HEK293T (cell line): Measurements from ENCODE around the gene KRTAP5-9.
"Not testable (repeated sequence)": the region's sequence is repeated elsewhere in the genome, so short reads cannot be mapped to it uniquely, and the experiment has no call there.

Experiments used
- CTCF ChIA-PET: fragments of 350-600 bp; formaldehyde crosslinking; extraction: SDS; loops from one replicate; lab custom pipeline; 2021; ENCODE audit warnings: antibody characterized with exemption, inconsistent platforms; lab: Yijun Ruan, JAX
- POLR2A ChIA-PET: fragments of 350-600 bp; formaldehyde crosslinking; extraction: SDS; loops from one replicate; lab custom pipeline; 2020; ENCODE audit warnings: antibody characterized with exemption, inconsistent platforms; lab: Yijun Ruan, JAX
- DNase-seq: peaks from one replicate; pipeline ENCODE4 v3.0.0; 2012; ENCODE audit warnings: mixed read lengths; ENCODE audit errors: extremely low spot score
- ARNT ChIP-seq: fragments of 450-650 bp; IDR thresholded peaks from 2 replicates; pipeline ENCODE4 v1.6.1; 2017; ENCODE audit warnings: mild to moderate bottlenecking
- BHLHE40 ChIP-seq: fragments of 450-650 bp; IDR thresholded peaks from 2 replicates; pipeline ENCODE4 v1.6.1; 2016; ENCODE audit warnings: mild to moderate bottlenecking, moderate library complexity, borderline replicate concordance
- CTBP1 ChIP-seq: fragments of 450-650 bp; IDR thresholded peaks from 2 replicates; pipeline ENCODE4 v1.6.1; 2016; ENCODE audit warnings: borderline replicate concordance
- ELF4 ChIP-seq: fragments of 450-650 bp; IDR thresholded peaks from 2 replicates; pipeline ENCODE4 v1.6.1; 2017; ENCODE audit warnings: antibody characterized with exemption
- FOXA1 ChIP-seq: fragments of 450-650 bp; IDR thresholded peaks from 2 replicates; pipeline ENCODE4 v1.6.1; 2016; ENCODE audit warnings: mild to moderate bottlenecking
- FOXK2 ChIP-seq: fragments of 450-650 bp; IDR thresholded peaks from 2 replicates; pipeline ENCODE4 v1.6.1; 2016; ENCODE audit warnings: mild to moderate bottlenecking
- FOXM1 ChIP-seq: fragments of 450-650 bp; IDR thresholded peaks from 2 replicates; pipeline ENCODE4 v1.6.1; 2017; ENCODE audit warnings: mild to moderate bottlenecking, borderline replicate concordance
- HDGF ChIP-seq: fragments of 450-650 bp; IDR thresholded peaks from 2 replicates; pipeline ENCODE4 v1.6.1; 2017; ENCODE audit warnings: antibody characterized with exemption, borderline replicate concordance
- L3MBTL2 ChIP-seq: fragments of 450-650 bp; conservative IDR thresholded peaks from 2 replicates; pipeline ENCODE4 v1.6.1; 2016; ENCODE audit warnings: mild to moderate bottlenecking
- LEF1 ChIP-seq: fragments of 450-650 bp; IDR thresholded peaks from 2 replicates; pipeline ENCODE4 v1.6.1; 2017; ENCODE audit warnings: mild to moderate bottlenecking, borderline replicate concordance
- NFRKB ChIP-seq: fragments of 450-650 bp; IDR thresholded peaks from 2 replicates; pipeline ENCODE4 v1.6.1; 2016; ENCODE audit warnings: mild to moderate bottlenecking, moderate library complexity
- PKNOX1 ChIP-seq: fragments of 450-650 bp; IDR thresholded peaks from 2 replicates; pipeline ENCODE4 v1.6.1; 2016
- SP1 ChIP-seq: fragments of 450-650 bp; IDR thresholded peaks from 2 replicates; pipeline ENCODE4 v1.6.1; 2017
- SUZ12 ChIP-seq: fragments of 450-650 bp; IDR thresholded peaks from 2 replicates; pipeline ENCODE4 v1.6.1; 2016; ENCODE audit warnings: mild to moderate bottlenecking
- TARDBP ChIP-seq: fragments of 450-650 bp; IDR thresholded peaks from 2 replicates; pipeline ENCODE4 v1.6.1; 2016
- ZNF384 ChIP-seq: fragments of 450-650 bp; IDR thresholded peaks from 2 replicates; pipeline ENCODE4 v1.6.1; 2016

Gene KRTAP5-9

GRCh38 chr11:71535825-71536224, 12.4 kb upstream of the KRTAP5-9 start:
- CTCF ChIA-PET = no interaction called here
- TF ChIP-seq FOXM1 (no peak), SUZ12 (no peak), FOXA1 (no peak), SP1 (no peak), LEF1 (no peak), ARNT (no peak), ELF4 (no peak), TARDBP (no peak), ZNF384 (no peak)
- POLR2A ChIA-PET = no interaction called here
- no peak for DNase-seq

DNA sequence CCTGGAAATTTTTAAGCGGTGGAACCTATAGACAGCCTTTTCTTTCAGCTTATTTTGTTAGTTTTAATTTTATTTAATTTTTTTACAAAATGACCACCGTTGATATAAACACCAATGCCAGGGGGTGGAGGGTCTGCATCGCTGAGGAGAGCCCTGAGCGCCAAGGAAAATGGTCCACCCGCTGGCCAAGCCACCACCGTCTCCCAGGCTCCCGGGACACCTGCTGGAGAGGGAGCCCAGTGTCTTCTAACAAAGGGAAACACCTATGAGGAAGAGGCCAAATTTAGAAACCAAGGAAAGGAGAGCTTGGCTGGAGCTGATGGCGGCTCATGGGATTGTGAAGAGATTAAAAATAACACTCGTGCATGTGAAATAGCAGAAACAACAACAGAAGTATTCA, 10.7 kb upstream of the KRTAP5-9 start:
- CTCF ChIA-PET = interaction anchor here (0.7 kb wide), 1 partner anchor 183 kb away, joined by 4 read pairs; no protein-coding TSS in a partner anchor
- TF ChIP-seq NFRKB (no peak), BHLHE40 (no peak), ZNF384 (no peak)
- DNase-seq = no peak
- POLR2A ChIA-PET = no interaction called here

DNA sequence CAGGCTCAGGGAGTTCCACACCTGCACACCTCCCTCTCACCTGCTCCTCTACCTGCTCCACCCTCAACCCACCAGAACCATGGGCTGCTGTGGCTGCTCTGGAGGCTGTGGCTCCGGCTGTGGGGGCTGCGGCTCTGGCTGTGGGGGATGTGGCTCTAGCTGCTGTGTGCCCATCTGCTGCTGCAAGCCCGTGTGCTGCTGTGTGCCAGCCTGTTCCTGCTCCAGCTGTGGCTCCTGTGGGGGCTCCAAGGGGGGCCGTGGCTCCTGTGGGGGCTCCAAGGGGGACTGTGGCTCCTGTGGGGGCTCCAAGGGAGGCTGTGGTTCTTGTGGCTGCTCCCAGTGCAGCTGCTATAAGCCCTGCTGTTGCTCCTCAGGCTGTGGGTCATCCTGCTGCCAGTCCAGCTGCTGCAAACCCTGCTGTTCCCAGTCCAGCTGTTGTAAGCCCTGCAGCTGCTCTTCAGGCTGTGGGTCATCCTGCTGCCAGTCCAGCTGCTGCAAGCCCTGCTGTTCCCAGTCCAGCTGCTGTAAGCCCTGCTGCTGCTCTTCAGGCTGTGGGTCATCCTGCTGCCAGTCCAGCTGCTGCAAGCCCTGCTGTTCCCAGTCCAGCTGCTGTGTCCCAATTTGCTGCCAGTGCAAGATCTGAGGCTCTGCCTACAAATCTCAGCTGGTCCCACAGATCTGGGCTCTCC, 10.1 kb upstream of the KRTAP5-9 start, which contains the start of gene KRTAP5-8:
KRTAP5-8 (plus strand) TSS at position 49 of the 689 bp plus-strand sequence; CDS start at position 80, 31 bp downstream.
- POLR2A ChIA-PET, DNase-seq, CTCF ChIA-PET: not testable (repeated sequence)

DNA sequence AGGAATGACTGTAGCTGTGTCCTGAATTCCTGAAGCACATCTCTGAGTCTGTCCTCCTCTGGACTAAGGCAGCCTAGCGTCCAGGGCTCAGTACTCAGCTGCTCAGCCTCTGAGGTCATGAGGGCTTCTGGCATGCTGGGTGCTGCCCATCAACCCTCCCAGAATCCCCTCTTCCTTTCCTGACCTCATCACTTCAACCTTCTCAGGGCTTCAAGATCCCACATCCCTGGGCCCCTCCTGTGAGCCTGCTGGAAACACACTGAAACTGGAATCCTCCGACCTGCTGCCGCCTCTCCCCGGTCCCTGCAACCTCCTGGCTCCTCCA, 9.6 kb upstream of the KRTAP5-9 start:
- TF ChIP-seq ARNT (no peak), NFRKB (no peak), PKNOX1 (no peak), SP1 (no peak), FOXM1 (no peak), L3MBTL2 (no peak), SUZ12 (no peak), CTBP1 (no peak), FOXA1 (no peak), LEF1 (no peak), ELF4 (no peak), TARDBP (no peak)
- ChIA-PET POLR2A (no interaction called here), CTCF (no interaction called here)
- DNase-seq = no peak

DNA sequence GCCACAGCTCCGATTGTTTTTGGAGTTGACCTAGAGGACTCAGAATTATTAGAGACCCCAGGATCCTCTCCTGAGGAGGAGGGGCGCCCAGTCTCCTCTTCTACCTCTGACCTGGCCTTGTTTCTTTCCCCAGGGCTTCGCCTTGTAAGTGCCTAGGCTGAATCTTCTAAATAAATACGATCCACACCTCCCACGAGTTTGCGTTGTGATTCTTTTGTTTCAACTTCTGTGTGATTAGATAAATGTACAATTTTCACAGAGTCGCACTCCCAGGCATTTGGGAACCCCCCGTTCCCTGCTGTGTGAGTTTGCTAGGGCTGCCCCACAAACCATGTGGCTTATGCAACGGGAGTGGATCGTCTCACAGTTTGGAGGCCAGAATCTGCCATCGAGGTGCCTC, 9.2 kb upstream of the KRTAP5-9 start:
- ChIA-PET CTCF (no interaction called here), POLR2A (no interaction called here)
- TF ChIP-seq HDGF (no peak), FOXK2 (no peak), LEF1 (no peak), SUZ12 (no peak), TARDBP (no peak), ZNF384 (no peak), ARNT (no peak), FOXM1 (no peak), CTBP1 (no peak), SP1 (no peak), FOXA1 (no peak), L3MBTL2 (no peak), PKNOX1 (no peak)
- no peak for DNase-seq

DNA sequence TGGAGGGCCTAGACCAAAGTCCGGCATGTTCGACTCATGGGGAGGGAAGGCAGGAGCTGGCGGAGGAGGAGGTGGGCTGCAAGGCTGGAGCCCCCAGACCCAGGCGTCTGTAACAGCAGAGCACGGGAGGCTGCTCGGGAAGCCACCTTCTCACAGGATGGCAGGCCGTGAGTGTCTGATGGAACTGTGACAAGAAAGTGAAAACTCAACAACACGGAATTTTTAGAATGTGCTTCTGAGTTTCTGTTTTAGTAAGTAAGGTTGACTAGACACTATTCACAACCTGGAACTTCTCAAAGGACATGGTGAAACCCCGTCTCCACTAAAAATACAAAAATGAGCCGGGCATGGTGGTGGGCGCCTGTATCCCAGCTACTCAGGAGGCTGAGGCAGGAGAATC, 8.2 kb upstream of the KRTAP5-9 start:
- CTCF ChIA-PET, DNase-seq, POLR2A ChIA-PET: not testable (repeated sequence)

DNA sequence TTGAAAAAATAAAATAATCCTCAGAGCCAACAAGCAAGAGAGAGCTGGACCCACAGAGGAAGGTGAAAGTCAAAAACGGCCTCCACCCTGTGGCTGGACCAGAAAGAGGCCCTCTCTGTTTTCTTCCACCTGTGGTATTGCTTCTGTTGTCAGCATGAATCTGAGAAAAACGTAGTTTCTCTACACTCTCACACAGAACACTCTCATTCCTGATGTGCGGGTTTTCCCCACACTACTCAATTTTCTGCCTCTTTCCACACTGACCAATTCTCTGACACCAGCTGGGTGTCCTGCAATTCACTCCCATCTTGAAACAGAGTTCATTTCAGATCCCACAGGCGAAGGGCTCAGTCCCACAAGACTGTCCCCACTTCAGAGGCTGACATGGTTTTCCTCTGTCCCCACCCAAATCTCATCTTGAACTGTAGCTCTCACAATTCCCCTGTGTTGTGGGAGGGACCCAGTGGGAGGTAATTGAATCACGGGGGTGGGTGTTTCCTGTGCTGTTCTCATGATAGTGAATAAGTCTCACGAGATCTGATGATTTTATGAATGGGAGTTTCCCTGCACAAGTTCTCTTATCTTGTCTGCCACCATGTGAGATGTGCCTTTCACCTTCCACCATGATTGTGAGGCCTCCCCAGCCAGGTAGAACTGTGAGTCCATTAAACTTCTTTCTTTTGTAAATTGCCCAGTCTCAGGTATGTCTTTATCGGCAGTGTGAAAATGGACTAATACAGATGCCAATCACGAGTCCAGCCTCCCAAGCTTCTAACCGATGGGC, 7.5 kb upstream of the KRTAP5-9 start:
- POLR2A ChIA-PET, DNase-seq, CTCF ChIA-PET: not testable (repeated sequence)

- TF ChIP-seq FOXM1 (no peak), NFRKB (no peak), HDGF (no peak), FOXA1 (no peak), SP1 (no peak), ARNT (no peak), ELF4 (no peak), TARDBP (no peak), SUZ12 (no peak), FOXK2 (no peak), L3MBTL2 (no peak), CTBP1 (no peak), ZNF384 (no peak), BHLHE40 (no peak), PKNOX1 (no peak)
- no peak for DNase-seq
- ChIA-PET POLR2A (no interaction called here), CTCF (interaction anchor here (1.4 kb wide), 1 partner anchor 37 kb away, joined by 4 read pairs; no protein-coding TSS in a partner anchor)
Measured at GRCh38 chr11:71542382-71542781, 5.8 kb upstream of the KRTAP5-9 start.
